ENCODE measurements around the gene PCGF1.

The PCGF1 gene

DNA sequence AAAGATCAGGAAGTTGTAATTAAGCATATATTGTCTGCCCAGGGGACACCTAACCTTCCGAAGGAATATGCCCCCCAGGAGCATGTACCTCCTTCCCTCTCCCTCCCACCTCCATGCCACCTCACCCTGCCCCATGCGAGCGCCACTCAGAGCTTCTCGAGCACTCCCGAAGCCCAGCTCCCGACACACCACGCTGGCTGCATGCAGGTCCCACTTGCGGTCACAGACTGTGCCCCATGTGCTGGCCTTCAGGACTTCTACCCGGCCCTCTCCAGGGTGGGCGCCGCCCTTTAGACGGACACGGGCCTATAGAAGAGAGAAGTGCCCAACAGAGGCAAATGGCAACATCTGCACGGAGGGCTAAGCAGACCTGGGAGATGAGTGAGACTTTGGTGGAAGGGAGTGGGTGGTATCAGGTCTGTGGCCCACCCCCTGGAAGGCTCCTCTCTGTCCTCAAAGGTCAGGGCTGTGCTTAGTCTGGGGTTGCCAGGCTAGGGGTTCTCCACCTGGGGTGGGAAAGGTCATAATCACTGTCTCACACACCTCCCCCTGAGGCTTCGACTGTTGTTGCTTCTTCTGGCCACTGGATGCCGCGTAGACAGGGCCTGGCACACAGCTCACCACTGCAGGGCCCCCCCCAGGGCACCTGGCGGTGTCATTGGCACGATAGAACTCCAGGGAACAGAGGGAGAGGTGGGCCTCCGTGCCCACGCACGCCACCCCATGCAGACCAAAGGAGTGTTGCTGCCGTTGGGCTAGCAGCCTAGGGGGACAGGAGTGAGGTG is 28.9 kb upstream of the PCGF1 start:
- DNase-seq = no peak

DNA sequence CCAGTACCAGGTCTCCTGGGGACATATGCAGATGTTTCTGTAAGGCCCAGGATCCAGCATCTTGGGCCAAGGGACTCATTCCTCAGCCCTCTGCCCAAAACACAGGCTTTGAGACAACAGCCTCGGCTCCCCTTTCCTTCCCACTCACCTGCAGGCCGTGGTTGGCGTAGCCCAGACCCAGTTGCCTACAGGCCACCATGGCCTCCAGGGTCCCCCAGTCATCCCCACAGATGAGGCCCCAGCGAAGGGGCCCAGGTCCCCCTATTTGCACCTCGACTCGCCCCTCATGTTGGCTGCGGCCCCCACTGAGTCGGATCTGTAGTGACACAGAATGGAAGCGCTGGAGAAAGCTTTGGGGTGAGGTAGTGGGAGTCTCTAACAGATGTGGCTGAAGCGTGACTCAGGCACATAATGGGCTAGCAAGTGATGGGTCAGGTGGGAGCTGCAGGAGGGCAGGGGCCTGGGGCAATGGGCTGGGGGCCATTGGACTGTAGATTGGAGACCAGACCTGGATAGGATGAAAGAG is 28.0 kb upstream of the PCGF1 start:
- no peak for DNase-seq

DNA sequence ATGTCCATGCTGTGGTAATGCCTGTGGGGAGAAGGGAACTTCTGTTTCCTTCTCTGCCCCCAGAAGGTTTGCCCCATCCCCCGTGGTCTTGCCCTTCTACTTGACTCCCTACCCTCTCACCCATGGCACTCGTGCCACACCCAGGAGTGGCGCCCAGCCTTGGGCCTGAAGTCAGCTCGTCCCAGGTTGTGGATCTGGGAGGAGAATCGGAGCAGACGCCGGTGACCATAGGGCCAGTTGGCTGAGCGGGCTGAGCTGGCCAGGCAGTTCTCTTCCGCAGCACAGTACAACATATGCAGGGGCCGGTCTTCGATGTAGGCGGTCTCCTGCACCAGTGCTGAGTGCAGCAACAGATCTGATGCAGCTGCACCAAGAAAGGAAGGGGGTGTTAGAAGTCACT is 26.9 kb upstream of the PCGF1 start:
- DNase-seq = no peak

DNA sequence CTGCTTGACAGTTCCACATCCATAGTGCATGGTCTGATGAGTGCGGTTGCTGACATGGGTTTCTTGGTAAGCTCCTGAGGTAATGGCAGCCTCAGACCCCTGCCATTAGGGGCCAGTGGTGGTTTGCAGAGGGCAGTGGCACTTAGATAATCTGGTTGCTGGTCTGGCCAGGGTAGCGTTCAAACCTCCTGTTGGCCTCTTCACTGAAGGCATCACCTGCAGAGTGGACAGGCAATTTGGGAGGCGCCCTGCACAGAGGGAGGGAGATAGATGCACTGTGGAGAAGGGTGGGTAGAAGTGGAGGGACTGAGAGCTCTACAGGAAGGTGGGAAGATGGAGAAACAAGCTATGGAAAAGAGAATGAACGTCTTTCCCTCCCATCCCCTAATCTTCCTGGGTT is 26.0 kb upstream of the PCGF1 start:
- DNase-seq = no peak

DNA sequence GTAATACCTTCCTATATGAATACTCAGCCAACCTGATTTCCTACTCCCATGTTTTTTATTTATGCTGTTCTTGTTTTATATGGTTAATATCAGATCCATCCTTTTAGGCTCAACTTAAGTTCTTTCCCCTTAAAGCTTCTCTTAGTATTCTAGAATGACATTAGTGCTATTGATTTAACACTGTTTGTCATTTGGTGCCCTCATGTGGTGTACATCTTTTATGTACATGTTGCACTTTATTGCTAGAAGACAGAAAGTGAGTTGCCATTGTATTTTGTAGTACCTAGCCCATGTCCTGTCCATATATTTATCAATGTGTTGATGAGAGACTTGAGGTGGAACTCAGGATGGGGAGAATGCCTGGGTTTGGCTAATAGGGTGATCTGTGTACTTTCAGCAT is 24.7 kb upstream of the PCGF1 start:
- DNase-seq = peak; percentile 62

DNA sequence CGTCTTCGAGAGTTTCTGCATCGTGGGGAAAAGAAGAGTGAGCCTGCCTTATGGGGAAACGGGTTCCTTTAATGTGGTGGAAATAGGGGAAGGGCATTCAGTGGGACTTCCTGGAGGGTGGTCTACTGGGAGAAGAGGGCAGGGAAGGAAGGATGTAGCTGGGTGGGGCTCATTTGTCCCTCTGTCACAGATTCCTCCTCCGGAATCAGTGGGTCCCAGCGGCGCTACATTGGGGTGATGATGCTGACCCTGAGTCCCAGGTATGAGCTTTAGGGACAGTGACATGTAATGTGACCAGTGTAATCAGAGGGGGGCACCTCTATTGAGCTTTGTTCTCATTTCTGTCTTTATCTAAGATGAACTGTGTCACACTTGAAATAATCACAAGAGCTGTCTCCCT is 24.2 kb upstream of the PCGF1 start:
- no peak for DNase-seq

DNA sequence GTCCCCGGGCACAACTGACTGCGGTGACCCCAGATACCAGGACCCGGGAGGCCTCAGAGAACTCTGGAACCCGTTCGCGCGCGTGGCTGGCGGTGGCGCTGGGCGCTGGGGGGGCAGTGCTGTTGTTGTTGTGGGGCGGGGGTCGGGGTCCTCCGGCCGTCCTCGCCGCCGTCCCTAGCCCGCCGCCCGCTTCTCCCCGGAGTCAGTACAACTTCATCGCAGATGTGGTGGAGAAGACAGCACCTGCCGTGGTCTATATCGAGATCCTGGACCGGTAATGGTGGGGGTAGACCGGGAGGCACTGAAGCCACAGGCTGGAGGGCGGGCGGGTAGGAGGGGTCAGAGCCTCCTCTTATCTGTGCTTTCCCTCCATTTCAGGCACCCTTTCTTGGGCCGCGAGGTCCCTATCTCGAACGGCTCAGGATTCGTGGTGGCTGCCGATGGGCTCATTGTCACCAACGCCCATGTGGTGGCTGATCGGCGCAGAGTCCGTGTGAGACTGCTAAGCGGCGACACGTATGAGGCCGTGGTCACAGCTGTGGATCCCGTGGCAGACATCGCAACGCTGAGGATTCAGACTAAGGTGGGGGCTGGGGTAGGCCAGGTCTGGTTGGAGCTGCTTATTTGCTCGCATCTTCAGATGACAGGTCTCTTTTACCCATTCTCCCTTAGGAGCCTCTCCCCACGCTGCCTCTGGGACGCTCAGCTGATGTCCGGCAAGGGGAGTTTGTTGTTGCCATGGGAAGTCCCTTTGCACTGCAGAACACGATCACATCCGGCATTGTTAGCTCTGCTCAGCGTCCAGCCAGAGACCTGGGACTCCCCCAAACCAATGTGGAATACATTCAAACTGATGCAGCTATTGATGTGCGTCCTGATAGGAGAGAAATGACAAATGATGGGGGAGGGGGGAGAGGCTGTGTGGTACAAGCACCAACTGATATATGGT is 23.0 kb upstream of the PCGF1 start:
- DNase-seq = no peak

DNA sequence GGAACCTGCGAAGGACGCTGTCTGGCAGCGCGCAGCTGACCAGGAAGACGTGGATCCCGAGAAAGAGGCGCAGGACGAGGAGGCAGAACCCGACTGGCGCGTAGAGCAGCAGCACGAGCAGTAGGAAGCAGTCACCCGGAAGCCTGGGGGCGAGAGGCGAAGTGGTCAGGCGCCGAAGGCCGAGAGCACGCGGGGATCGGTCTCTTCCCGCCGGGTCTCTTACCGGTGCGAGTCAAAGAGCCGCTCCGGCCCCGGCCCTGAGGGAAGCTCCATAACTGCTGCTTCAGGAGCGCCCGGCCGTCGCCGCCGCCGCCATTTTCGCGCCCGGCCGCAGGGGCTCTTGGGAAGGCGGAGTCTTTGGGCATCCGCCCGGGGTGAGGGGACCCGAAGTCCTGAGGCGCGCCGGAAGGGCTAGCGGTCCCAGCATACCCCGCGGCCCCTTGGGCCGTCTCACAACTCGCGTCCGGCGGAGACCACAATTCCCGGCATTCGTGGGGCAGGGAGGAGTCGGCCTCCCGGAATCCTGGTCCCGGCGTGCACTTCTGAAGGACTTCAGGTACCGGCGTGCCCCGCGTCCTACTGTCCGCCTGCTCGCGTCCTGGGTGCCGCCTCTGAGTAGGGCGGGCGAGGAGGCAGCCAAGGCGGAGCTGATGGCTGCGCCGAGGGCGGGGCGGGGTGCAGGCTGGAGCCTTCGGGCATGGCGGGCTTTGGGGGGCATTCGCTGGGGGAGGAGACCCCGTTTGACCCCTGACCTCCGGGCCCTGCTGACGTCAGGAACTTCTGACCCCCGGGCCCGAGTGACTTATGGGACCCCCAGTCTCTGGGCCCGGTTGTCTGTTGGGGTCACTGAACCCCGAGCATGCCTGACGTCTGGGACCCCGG is 22.1 kb upstream of the PCGF1 start, which contains the start of the genes AUP1 and HTRA2:
TSS of gene AUP1 (minus strand) at position 350 of the 882 bp plus-strand sequence. CDS start at position 273, 77 bp downstream.
TSS of gene HTRA2 (plus strand) at position 577 of the 882 bp plus-strand sequence. CDS start at position 651, 74 bp downstream.
- DNase-seq = peak; percentile 93

DNA sequence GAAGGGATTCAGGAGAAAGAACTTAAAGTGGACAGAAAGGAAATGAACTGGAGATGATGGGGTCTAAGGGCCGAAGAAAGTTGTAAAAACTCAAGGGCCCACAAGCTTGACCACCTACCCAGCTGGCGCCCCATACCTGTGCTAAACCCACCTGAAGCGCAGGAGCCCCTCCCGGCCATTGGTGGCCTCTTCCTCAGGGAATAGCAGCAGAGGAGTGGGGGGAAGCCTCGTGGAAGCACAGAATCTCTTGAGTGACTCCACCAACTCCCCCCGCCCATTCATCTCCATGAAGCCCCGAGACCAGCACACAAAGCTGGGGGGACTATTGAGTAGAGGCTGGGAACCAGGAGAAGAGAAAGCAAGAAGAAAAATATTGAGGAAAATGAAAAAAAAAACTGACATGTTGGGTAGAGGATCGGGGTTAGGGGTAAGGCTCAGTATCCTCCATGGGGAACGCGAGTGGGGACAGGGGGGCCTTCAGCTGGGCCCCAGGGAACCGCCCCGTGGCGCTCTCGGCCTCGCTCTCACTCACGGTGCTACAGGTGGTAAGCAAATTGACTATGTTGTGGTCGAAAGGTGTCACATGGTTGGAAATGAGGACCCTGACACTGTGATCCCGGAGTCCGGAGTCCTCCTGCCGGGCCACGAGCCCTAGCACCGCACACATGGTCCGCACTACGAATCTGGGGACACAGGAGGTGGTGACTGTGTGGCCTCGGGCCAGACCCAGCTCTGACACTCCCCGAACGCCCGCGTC is 21.3 kb upstream of the PCGF1 start:
- no peak for DNase-seq

DNA sequence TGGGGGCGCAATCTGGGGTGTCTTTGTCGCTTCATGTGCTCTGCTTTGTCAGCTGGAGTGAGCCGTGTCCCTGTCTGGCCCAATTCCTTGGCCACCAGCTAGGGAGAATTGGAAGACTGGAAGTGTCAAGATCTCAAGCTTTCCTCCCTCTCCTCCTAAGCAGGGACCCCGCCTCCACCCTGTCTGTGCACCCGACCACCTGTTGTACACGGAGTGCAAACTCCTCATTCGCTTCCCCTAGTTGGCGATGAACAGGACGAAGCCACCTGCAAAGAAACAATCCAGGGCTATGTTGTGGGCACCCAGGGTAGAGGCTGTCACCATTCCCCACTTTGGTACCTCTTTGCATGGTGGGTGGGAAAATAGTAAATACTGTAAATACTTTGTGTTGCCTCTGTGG is 20.2 kb upstream of the PCGF1 start:
- DNase-seq = no peak

DNA sequence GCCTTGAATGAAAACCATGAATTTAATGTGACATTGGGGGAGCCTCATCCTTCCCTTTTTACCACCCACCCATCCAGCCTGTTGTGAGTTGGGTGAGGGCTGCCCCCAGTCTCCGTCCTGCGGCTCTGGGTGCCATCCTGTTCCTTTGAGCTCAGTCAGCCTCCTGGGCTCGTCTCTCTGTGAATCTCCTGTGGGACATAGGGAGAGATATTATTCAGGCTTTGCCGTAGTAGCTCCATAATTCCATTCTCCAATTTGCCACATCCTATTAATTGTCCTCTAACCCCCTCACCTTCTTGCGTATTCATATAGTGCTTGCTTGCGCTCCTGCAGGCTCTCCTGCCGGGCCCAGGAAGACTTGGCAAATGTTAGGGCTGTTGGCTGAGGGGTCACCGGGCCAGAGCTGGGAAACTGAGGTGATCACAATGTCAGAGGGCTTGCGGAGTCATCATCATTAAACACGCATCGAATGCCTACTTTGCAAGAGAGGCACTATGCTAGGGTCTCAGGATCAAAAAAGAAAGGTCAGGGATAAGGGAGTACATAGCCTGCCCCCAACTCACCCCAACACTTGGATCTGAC is 19.2 kb upstream of the PCGF1 start:
- no peak for DNase-seq

DNA sequence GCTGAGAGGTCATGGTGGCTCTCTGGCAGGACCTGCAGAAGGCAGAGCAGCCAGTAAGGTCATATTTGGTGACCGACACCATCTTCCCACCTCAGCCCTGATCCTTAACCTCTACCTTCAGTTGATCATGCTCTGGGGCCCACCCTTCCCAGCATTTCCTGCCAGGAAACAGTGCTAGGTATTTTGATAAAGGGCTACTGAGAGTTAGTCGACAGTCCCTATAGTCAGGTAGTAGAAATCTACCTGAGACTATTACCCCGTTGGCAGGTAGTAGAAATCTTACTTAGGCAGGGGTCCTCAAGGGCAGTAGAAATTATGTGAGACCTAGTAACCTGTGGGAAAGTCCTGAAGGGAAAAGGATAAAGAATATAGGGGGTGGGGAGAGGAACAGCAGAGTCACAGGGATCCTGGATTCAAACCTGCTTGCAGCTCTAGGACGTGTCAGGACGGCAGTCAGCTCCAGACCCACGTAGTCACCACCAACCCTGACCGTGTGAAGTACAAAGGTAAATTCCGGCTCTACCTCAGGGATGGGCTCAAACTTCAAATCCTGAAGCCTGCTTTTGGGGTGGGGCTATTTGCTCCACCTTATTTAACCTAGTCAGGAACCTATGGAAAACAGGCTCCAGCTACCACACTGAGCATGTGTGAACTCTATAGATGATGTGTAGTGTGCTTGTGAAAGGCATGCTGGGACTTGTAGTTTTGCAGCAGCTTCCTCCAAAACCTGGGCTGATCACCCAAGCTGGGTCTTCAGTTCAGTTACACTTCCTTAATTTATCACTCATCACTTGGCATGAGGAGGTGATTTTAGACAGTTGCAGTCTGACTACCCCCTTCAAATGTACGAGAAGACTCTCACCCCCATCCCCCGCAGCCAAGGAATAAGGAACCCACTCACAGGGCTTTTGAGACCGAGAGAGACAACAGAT is 18.5 kb upstream of the PCGF1 start, which contains the start of gene DQX1:
TSS of gene DQX1 (minus strand) at position 515 of the 932 bp plus-strand sequence. CDS start at position 13, 502 bp downstream.
- DNase-seq = no peak

DNA sequence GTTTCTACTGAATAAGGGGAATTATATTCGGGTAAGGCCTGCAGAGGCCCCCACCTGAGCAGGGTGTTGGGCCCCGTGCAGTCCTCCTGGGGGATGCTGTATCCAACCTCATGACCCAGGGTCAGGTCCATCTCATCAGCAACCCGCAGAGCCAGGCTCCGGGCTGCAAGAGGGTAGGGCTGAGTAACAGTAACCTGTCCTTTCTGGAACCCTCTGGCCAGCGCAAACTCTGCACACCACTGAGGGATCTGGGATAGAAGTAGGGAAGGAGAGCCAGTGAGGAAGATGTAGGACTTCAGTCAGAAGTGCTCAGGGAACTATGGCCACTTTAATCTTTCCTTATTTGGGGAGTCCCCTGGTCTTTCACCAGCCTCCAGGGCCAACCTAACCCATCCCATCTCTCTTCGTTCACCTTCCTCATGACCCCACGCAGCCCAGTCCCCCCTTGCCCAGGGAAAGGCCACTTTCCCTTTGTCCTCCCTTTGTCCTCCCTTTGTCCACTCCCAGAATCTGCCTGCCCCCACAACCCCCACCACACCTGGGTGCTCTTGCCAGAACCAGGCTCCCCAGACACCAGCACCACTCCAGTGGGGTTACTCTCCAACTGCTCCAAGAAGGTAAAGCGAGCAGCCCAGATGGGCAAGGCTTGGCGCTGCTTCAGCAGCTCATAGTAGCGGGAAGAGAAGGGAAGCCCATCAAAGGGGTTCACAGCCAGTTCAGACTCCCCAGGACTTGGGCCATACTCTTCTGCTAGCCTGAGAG is 17.6 kb upstream of the PCGF1 start:
- no peak for DNase-seq

DNA sequence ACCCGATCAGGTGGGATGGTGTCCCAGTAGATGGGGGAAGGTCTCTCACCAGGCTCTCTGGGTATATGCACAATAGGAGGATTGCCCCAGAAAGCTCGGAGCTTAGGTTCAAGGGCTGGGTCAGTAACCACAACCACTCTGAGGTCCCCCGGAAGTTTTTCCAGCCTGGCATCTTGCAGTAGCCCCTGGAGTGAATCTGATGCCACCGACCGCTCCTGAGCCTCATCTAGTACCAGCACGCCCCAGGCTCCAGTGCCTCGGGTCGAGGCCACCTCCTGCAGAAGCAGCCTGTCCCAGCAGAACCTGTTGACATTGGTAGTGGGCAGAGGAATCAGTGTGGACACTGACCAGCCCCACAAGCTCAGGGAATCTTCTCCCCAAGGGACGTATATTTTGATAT is 16.5 kb upstream of the PCGF1 start:
- no peak for DNase-seq

DNA sequence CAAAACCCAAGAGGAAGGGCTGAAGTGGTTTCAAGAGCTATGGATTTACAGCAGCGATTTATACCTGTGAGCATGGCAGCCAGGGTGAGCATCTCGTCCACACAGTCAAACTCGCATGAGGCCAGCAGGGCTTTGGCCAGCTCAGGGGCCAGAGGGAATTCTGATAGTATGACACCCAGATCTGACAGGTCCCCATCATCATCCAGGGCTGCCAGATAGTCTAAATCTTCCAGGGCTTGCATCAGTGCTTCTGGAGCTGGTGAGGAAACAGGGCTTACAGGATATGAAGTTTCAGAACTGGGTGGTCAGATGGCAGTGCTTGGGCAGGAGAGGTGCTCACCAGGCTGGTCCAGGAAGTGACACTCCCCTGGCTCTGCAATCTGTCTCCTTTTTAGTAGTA is 15.0 kb upstream of the PCGF1 start:
- DNase-seq = no peak

DNA sequence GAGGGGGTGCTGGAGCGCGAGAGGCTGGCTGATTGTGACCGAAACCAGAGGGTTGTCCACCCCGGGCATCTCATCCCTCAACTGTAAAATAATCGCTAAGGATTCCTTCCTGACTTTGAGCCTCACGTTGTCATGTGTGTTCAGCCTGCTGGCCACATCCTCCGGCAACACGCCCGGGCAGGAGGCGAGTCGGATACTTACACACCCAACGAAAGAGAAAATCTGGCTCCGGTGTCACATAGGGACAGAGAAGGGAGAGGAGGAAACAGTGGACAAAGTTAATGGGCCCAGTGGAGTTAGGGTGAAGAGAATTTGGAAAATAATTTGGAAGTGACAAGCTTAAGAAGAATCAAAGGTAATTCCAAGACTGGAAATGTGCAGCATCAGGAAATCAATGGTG is 9.2 kb upstream of the PCGF1 start:
- DNase-seq = no peak

DNA sequence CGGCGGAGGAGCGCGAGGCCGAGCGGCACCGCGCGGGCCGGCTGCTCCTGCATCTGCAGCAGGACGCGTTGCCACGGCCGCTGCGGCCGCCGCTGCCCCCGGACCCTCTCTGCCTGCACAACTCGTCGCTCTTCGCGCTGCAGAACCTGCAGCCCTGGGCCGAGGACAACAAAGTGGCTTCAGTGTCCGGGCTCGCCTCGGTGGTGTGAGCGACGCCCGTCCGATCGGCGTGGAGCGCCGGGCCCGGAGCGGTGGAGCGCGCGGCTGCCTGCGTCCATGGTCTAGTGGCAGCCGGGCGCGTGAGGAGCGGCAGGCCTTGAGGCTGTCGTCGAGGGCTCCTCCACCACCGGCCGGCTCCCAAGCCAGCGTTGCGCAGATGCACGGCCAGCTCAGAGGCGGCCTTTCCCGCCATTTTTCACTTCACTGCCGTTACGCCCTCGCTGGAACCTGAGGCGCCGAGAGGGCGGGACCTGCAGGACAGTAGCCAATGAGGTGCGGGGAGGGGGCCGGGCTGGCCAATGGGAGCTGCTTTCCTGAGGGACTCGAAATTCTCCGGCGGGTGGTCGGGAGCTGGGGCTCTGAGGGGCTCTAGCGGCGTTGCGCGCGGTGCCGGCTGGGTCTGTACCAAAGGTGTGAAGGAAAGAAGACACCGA is 8.6 kb upstream of the PCGF1 start:
- no peak for DNase-seq

DNA sequence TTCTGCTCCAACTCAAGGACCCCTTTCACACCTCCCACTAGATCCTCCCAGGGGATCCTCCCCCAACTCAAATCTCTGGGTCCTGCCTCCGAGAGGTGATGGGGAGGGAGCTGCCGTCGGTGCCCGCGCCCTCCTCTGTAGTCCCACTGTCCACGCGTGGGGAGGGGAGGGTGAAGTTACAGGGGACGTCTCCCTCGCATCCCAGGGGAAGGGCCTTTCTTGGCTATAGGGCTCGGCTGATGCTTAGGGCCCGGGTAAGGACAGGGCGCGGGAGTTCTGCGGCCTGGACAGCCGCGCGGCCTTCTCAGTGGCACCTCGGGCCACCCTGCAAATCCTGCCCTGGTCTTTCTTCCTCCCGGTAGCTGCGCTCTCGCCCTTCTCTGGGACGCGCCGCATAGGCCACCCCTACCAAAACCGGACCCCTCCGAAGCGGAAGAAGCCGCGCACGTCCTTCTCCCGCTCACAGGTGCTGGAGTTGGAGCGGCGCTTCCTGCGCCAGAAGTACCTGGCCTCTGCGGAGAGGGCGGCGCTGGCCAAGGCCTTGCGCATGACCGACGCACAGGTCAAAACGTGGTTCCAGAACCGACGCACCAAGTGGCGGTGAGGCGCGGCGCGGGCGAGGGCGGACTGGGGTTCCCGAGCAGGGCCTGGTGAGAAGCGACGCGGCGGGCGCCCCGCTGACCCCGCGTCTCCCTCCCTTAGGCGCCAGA is 7.9 kb upstream of the PCGF1 start:
- DNase-seq = no peak

Data from NCI-H1694 (cell line).